PFSK-1 (cell line): Measurements from ENCODE around the gene SPECC1.

Experiments used
- FOXP2 ChIP-seq: optimal IDR thresholded peaks from 2 replicates; pipeline ENCODE3; 2011; ENCODE audit warnings: borderline replicate concordance, control low read depth, inconsistent platforms; ENCODE audit not compliant: insufficient read depth; ENCODE audit errors: extremely low read length, extremely low read depth
- POLR2AphosphoS5 ChIP-seq: IDR thresholded peaks from 2 replicates; pipeline ENCODE4 v1.6.1; 2012; ENCODE audit warnings: low read depth, mild to moderate bottlenecking, control low read depth, low read length, moderate library complexity
- REST ChIP-seq, 2 experiments: IDR thresholded peaks; 2 replicates each; pipeline versions ENCODE4 v1.6.1 to v1.8.0; 2011 to 2012; ENCODE audit warnings: low read depth in 2 of 2, low read length in 2 of 2, control low read depth in 1 of 2, inconsistent platforms in 1 of 2, mild to moderate bottlenecking in 1 of 2, moderate library complexity in 1 of 2; ENCODE audit not compliant: insufficient read depth in 1 of 2
- SIN3A ChIP-seq: IDR thresholded peaks from 2 replicates; pipeline ENCODE4 v1.6.1; 2012; ENCODE audit warnings: mild to moderate bottlenecking, low read length, moderate library complexity, borderline replicate concordance; ENCODE audit not compliant: insufficient read depth
- TAF1 ChIP-seq: IDR thresholded peaks from 2 replicates; pipeline ENCODE4 v1.6.1; 2012; ENCODE audit warnings: low read length, control low read depth, borderline replicate concordance; ENCODE audit not compliant: insufficient read depth

SPECC1 gene

GRCh38 chr17:20128036-20128667 is 119.0 kb downstream of the SPECC1 start:
- TF ChIP-seq FOXP2 (no peak), SIN3A (no peak), POLR2AphosphoS5 (no peak), TAF1 (no peak), REST (IDR thresholded peaks at IDR 0.05; ENCODE audit: insufficient read depth in 1 of 2, low read depth in 2 of 2, low read length in 2 of 2) (no peak)

- TF ChIP-seq SIN3A (no peak), FOXP2 (no peak), TAF1 (no peak), POLR2AphosphoS5 (no peak), REST (IDR thresholded peaks at IDR 0.05; ENCODE audit: insufficient read depth in 1 of 2, low read depth in 2 of 2, low read length in 2 of 2) (no peak)
These were observed 124.4 kb downstream of the SPECC1 start for GRCh38 chr17:20133517-20133916.

GRCh38 chr17:20141198-20141972 is 132.2 kb downstream of the SPECC1 start:
- no peak for TF ChIP-seq REST (IDR thresholded peaks at IDR 0.05; ENCODE audit: insufficient read depth in 1 of 2, low read depth in 2 of 2, low read length in 2 of 2)
- no peak for TF ChIP-seq SIN3A
- TF ChIP-seq FOXP2: no peak
- no peak for TF ChIP-seq POLR2AphosphoS5
- no peak for TF ChIP-seq TAF1

- no peak for TF ChIP-seq REST (IDR thresholded peaks at IDR 0.05; ENCODE audit: insufficient read depth in 1 of 2, low read depth in 2 of 2, low read length in 2 of 2)
- no peak for TF ChIP-seq TAF1
- no peak for TF ChIP-seq SIN3A
- TF ChIP-seq POLR2AphosphoS5: no peak
- TF ChIP-seq FOXP2: no peak
These were observed 133.1 kb downstream of the SPECC1 start for GRCh38 chr17:20142268-20142667.
